GM20000 (cell line): ENCODE measurements around the gene EEIG1.

ENCODE experiments used
- DNase-seq: peaks from one replicate; pipeline ENCODE4 v3.0.0; 2012; ENCODE audit warnings: low spot score
- CTCF ChIP-seq: IDR thresholded peaks from 2 replicates; pipeline ENCODE4 v1.5.1; 2012; ENCODE audit warnings: mild to moderate bottlenecking, control low read depth; ENCODE audit errors: extremely low read depth, missing control alignments

The EEIG1 gene

GRCh38 chr9:127934986-127935385 lies 45.8 kb downstream of the EEIG1 start:
- no peak for TF ChIP-seq CTCF

DNA sequence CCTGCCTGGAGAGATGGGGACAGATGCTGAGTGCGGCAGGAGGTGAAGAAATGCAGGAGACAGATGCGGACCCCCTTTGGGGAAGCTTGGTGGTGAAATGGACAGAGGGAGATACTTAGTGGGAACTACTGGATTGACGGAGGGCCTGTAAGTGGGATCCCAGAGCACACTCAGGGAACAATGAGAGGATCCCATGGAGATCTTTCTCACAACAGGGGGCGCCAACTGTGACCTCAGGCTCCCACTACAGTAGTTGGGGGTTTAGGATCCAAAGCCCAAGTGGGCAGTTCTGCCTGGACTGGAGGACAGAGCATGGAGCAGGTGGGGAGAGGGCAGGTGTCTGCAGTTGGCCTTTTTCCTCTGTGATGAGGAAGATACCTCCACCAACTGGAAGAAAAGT lies 46.5 kb downstream of the EEIG1 start:
- TF ChIP-seq CTCF, result no peak
- DNase-seq, result no peak

More at GRCh38 chr9:127934986-127935385, 45.8 kb downstream of the EEIG1 start:
- no peak for DNase-seq

GRCh38 chr9:127931092-127931881 lies 49.5 kb downstream of the EEIG1 start:
- TF ChIP-seq CTCF, result no peak
- DNase-seq, result peak; percentile 61
